IMR-90 (cell line): ENCODE results near the gene ITK. TPM values are rescaled to one million over a fixed set of nuclear protein-coding genes. Genes with fewer than 3 reads are reported as not detected.

Experiments
- ATAC-seq: fragments of 200-7000 bp; cut with Tn5 transposase; 2 replicates; pipeline ENCODE4 v1.9.1; 2020; ENCODE audit warnings: low read depth, mild to moderate bottlenecking, moderate library complexity
- BruUV-seq: library from RNA; stranded (reverse); fragments of 400-500 nt; replicated peaks from 2 replicates; lab custom pipeline; 2021; lab: Mats Ljungman, UMichigan
- CTCF ChIA-PET: fragments of 300-600 bp; formaldehyde crosslinking; extraction: SDS; loops from one replicate; lab custom pipeline; 2021; ENCODE audit warnings: antibody characterized with exemption; lab: Yijun Ruan, JAX
- POLR2A ChIA-PET: fragments of 300-600 bp; sonication (Branson Sonifier 250); formaldehyde crosslinking; loops from one replicate; lab custom pipeline; 2022; ENCODE audit warnings: antibody characterized with exemption; ENCODE audit not compliant: unreplicated experiment; lab: Charles Lee
- DNase-seq: peaks from one replicate; pipeline ENCODE4 v3.0.0; 2013
- H2AFZ ChIP-seq: replicated peaks from 2 replicates; pipeline ENCODE3; 2013; ENCODE audit warnings: low read length, mild to moderate bottlenecking; ENCODE audit not compliant: poor library complexity
- H2AK5ac ChIP-seq: 2 replicates; pipeline ENCODE4 v1.6.1; 2013; ENCODE audit warnings: low read depth, low read length, inconsistent platforms
- H2AK9ac ChIP-seq: replicated peaks from 2 replicates; pipeline ENCODE3; 2013; ENCODE audit warnings: mild to moderate bottlenecking, low read depth, low read length, moderate library complexity; ENCODE audit not compliant: poor library complexity
- H2BK120ac ChIP-seq: 2 replicates; pipeline ENCODE4 v1.6.1; 2013; ENCODE audit warnings: low read depth, low read length, inconsistent platforms
- H2BK15ac ChIP-seq: 3 replicates; pipeline ENCODE4 v1.6.1; 2013; ENCODE audit warnings: low read depth, low read length, inconsistent platforms
- H2BK20ac ChIP-seq: 2 replicates; pipeline ENCODE4 v1.6.1; 2013; ENCODE audit warnings: low read depth, mild to moderate bottlenecking, inconsistent platforms, low read length, moderate library complexity
- H2BK5ac ChIP-seq: 2 replicates; pipeline ENCODE4 v1.6.1; 2013; ENCODE audit warnings: mild to moderate bottlenecking, low read depth, low read length, inconsistent platforms; ENCODE audit not compliant: poor library complexity, severe bottlenecking
- H3K14ac ChIP-seq: replicated peaks from 2 replicates; pipeline ENCODE4 v1.6.1; 2013; ENCODE audit warnings: low read depth, low read length, inconsistent platforms
- H3K18ac ChIP-seq: 2 replicates; pipeline ENCODE4 v1.6.1; 2013; ENCODE audit warnings: low read depth, low read length, control low read depth
- H3K23ac ChIP-seq: 2 replicates; pipeline ENCODE4 v1.6.1; 2013; ENCODE audit warnings: low read depth, low read length, inconsistent platforms
- H3K27ac ChIP-seq: 2 replicates; pipeline ENCODE4 v1.5.1; 2013; ENCODE audit warnings: mild to moderate bottlenecking, control low read depth, low read length; ENCODE audit not compliant: insufficient read depth
- H3K27me3 ChIP-seq: 2 replicates; pipeline ENCODE4 v1.6.1; 2013; ENCODE audit warnings: low read length; ENCODE audit not compliant: control insufficient read depth, insufficient read depth
- H3K36me3 ChIP-seq: 2 replicates; pipeline ENCODE4 v1.6.1; 2013; ENCODE audit warnings: low read length, mixed read lengths; ENCODE audit not compliant: control insufficient read depth, insufficient read depth
- H3K4ac ChIP-seq: 2 replicates; pipeline ENCODE4 v1.6.1; 2013; ENCODE audit warnings: low read depth, low read length, inconsistent platforms
- H3K4me1 ChIP-seq: 2 replicates; pipeline ENCODE4 v1.6.1; 2013; ENCODE audit warnings: low read length, mixed read lengths; ENCODE audit not compliant: control insufficient read depth, insufficient read depth
- H3K4me2 ChIP-seq: 2 replicates; pipeline ENCODE4 v1.6.1; 2013; ENCODE audit warnings: low read depth, mild to moderate bottlenecking, control low read depth, low read length, moderate library complexity
- H3K4me3 ChIP-seq: 2 replicates; pipeline ENCODE4 v1.5.1; 2013; ENCODE audit warnings: low read depth, mild to moderate bottlenecking, control low read depth, low read length, moderate library complexity; ENCODE audit not compliant: insufficient read depth
- H3K56ac ChIP-seq: 2 replicates; pipeline ENCODE4 v1.6.1; 2013; ENCODE audit warnings: low read length, inconsistent platforms; ENCODE audit not compliant: insufficient read depth; ENCODE audit errors: extremely low read depth
- H3K79me1 ChIP-seq, 2 experiments: 2 replicates each; pipeline ENCODE4 v1.6.1; 2013; ENCODE audit warnings: low read length in 2 of 2, inconsistent platforms in 1 of 2, low read depth in 1 of 2
- H3K9ac ChIP-seq: 2 replicates; pipeline ENCODE4 v1.6.1; 2013; ENCODE audit warnings: low read depth, low read length, control low read depth
- H3K9me1 ChIP-seq: 2 replicates; pipeline ENCODE4 v1.6.1; 2013; ENCODE audit warnings: low read length, inconsistent platforms; ENCODE audit not compliant: insufficient read depth
- H3K9me3 ChIP-seq: 2 replicates; pipeline ENCODE4 v1.6.1; 2013; ENCODE audit warnings: low read length; ENCODE audit not compliant: control insufficient read depth, insufficient read depth
- H4K20me1 ChIP-seq: 2 replicates; pipeline ENCODE4 v1.6.1; 2013; ENCODE audit warnings: low read length, inconsistent platforms; ENCODE audit not compliant: insufficient read depth
- H4K5ac ChIP-seq: 2 replicates; pipeline ENCODE4 v1.6.1; 2013; ENCODE audit warnings: mild to moderate bottlenecking, low read depth, low read length, control low read depth
- H4K8ac ChIP-seq, 2 experiments: 2 replicates each; pipeline ENCODE4 v1.6.1; 2013; ENCODE audit warnings: low read depth in 2 of 2, low read length in 2 of 2, control low read depth in 1 of 2, inconsistent platforms in 1 of 2
- H4K91ac ChIP-seq: 2 replicates; pipeline ENCODE4 v1.6.1; 2013; ENCODE audit warnings: low read depth, low read length, inconsistent platforms; ENCODE audit not compliant: insufficient read depth
- BHLHE40 ChIP-seq: fragments of 150-350 bp; IDR thresholded peaks from 2 replicates; pipeline ENCODE4 v1.6.1; 2016; ENCODE audit warnings: mild to moderate bottlenecking, low read depth, low read length
- MAFK ChIP-seq: IDR thresholded peaks from 2 replicates; pipeline ENCODE4 v1.6.1; 2012; ENCODE audit warnings: low read depth, low read length, improper control_type of control experiment
- RAD21 ChIP-seq: IDR thresholded peaks from 2 replicates; pipeline ENCODE4 v1.6.1; 2012; ENCODE audit warnings: low read length, improper control_type of control experiment
- RFX5 ChIP-seq: IDR thresholded peaks from 2 replicates; pipeline ENCODE4 v1.8.0; 2012; ENCODE audit warnings: low read depth, mild to moderate bottlenecking, low read length, moderate library complexity
- SMC3 ChIP-seq: fragments of 150-350 bp; IDR thresholded peaks from 2 replicates; pipeline ENCODE4 v1.6.1; 2016; ENCODE audit warnings: low read depth, mild to moderate bottlenecking, antibody characterized with exemption, low read length, moderate library complexity
- WGBS, 2 experiments: methylation state at CpG; one replicate each; pipeline versions ENCODE4 v1.1.5 to v1.1.7; 2013; ENCODE audit warnings: missing lambda C conversion rate in 2 of 2; ENCODE audit not compliant: insufficient read length in 1 of 2; ENCODE audit errors: extremely low coverage in 2 of 2; 5-methylcytosine and 5-hydroxymethylcytosine counted together
- dilution Hi-C: fragments of 300-500 bp; cut with HindIII; formaldehyde crosslinking; loops from one replicate; pipeline ENCODE4 v1.14.3; 2018; ENCODE audit warnings: low sequenced_read_pairs; ENCODE audit not compliant: unreplicated experiment
- in situ Hi-C: fragments of 300-500 bp; cut with MboI; formaldehyde crosslinking; loops from 3 replicates; pipeline ENCODE4 v1.14.3; 2019; ENCODE audit warnings: low sequenced_read_pairs, inconsistent platforms, mixed read lengths
- intact Hi-C: fragments of 100-400 bp; cut with micrococcal nuclease; formaldehyde crosslinking; loops from 2 replicates; pipeline ENCODE4 v1.10.0; 2022
- polyA plus RNA-seq, 3 experiments: library from polyadenylated mRNA; depleted of rRNA; stranded (reverse); fragments of >200 nt; gene quantifications; 2 replicates each; pipeline ENCODE4 v1.2.3, GENCODE V29; 2012; ENCODE audit warnings: low replicate concordance in 1 of 3
- total RNA-seq: library from RNA; depleted of rRNA; stranded (reverse); fragments of >200 nt; gene quantifications from 2 replicates; pipeline ENCODE4 v1.2.3, GENCODE V29; 2012
- TF ChIP-seq, protein P1 (sequence below): fragments of 150-350 bp; IDR thresholded peaks from 2 replicates; pipeline ENCODE4 v1.6.1; 2017; ENCODE audit warnings: mild to moderate bottlenecking, antibody characterized with exemption, low read length, low read depth

The ITK gene
- total and polyA plus RNA-seq, 2 of the 4 experiments (the other 2 are of a cell fraction) = not detected

DNA sequence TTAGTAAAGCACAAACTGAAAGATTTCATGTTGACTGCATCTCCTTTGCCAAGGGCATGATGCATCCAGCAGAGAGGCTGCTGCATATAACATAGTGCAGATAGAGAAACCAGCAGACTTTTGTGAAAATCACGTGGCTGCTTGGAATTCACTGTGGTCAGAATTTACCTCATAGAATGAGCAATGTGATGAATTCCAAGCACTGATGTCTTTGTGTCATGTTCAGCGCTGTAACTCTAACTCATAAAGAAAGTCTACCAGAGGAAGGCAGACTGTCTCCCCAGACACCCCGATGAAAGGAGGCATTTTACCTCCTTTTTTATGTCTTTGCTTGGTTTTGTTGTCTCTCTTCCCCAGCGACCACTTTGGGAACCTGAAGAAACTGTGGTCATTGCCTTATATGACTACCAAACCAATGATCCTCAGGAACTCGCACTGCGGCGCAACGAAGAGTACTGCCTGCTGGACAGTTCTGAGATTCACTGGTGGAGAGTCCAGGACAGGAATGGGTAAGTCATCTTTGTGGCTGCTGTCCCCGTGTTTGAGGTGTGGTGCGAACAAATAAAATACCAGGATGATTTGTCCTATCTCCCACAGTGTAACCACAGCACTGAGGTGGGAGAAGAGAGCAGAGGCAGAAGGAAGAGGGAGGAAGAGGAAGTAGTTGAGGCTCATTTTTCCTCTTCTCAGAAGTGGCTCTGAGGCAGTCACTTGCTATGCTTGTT is 42.0 kb downstream of the ITK start:
- POLR2A ChIA-PET = no interaction called here
- Histone ChIP-seq H3K9me3 (no peaks in the 10 kb centered on the region), H2AK9ac (no peak overlapping the region), H3K27me3 (peaks cover 2% of the 10 kb centered on the region; the same call in 1 of the 2 replicates), H3K4me2 (no peak overlapping the region), H4K8ac (no peak overlapping the region), H3K9me1 (no peaks in the 10 kb centered on the region), H2AFZ (no peak overlapping the region), H4K5ac (no peak overlapping the region), H4K91ac (no peak overlapping the region), H3K4me3 (no peak overlapping the region), H3K9ac (no peak overlapping the region), H2BK20ac (no peak overlapping the region), H2BK15ac (no peak overlapping the region), H4K20me1 (no peaks in the 10 kb centered on the region), H3K18ac (no peak overlapping the region), H3K23ac (no peak overlapping the region), H2BK5ac (no peak overlapping the region), H3K36me3 (no peaks in the 10 kb centered on the region), H3K4me1 (no peaks in the 10 kb centered on the region), H3K14ac (no peak overlapping the region), H3K79me1 (no peaks in the 10 kb centered on the region), H2AK5ac (no peak overlapping the region), H3K4ac (no peak overlapping the region), H2BK120ac (no peak overlapping the region), H3K27ac (no peak overlapping the region), H3K56ac (no peak overlapping the region)
- CTCF ChIA-PET = no interaction called here
- 51% methylated on average over 3 of the region's 10 CpGs; no CpG with 5 or more reads in 1 of the 2 experiments for WGBS, 2 experiments
- in situ Hi-C loops = no loop called here
- BruUV-seq = no TSS peak
- TF ChIP-seq MAFK (no peak), RFX5 (no peak), SMC3 (no peak), BHLHE40 (no peak), RAD21 (no peak)
- TF ChIP-seq, protein P1, sequence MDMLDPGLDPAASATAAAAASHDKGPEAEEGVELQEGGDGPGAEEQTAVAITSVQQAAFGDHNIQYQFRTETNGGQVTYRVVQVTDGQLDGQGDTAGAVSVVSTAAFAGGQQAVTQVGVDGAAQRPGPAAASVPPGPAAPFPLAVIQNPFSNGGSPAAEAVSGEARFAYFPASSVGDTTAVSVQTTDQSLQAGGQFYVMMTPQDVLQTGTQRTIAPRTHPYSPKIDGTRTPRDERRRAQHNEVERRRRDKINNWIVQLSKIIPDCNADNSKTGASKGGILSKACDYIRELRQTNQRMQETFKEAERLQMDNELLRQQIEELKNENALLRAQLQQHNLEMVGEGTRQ = peak; percentile 46; the same call in 1 of the 2 replicates
- dilution Hi-C loops = no loop called here
- peak; percentile 35 for DNase-seq
- intact Hi-C loops = no loop called here
- peak; percentile 27; the same call in 1 of the 2 replicates for ATAC-seq
